ENCODE measurements around the gene GPBAR1. TPM values are rescaled to one million over a fixed set of nuclear protein-coding genes. Genes with fewer than 3 reads are reported as not detected.

Gene GPBAR1
- total RNA-seq, 2 experiments from 2014 or later, result 0.97 TPM

DNA sequence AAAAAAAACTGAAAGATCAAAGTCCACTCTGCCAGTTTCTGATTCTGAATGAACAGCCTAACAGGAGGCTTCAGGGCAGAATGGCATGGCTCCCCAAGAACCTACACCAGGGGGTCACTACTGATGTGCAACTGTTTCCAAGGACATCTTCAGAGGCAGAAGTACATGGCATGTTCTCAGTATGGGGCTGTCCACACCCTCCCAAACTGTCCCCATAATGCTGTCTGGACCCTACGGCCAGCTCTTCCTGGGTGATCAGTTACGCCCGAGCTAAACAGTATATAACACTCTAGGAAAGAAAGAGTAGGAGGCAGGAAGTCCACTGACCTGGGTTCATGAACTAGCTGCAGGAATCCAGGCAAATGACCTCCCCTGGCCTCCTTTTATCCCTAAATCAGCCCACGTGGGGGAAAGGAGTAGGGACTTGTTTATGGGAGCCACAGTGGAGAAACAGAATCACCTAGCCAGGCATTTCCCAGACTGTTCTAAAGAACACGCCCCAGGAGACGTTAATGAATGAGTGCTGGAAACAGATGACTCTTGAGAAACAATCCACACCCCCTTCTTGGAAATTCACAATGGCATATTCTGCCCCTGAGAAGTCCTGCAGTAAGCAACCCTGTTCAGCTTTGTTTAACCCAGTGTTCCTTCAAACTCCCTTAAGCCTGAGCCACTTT is 29.0 kb downstream of the GPBAR1 start:
- Mint-ChIP-seq H3K27ac (peak overlapping the region; percentile 89), H3K4me3 (peak overlapping the region; percentile 80), H3K9me3 (ENCODE audit: insufficient read depth) (no peaks in the 10 kb centered on the region), H3K4me1 (ENCODE audit: low read depth) (peaks cover 83% of the 10 kb centered on the region), H3K36me3 (ENCODE audit: low read depth) (peaks cover 13% of the 10 kb centered on the region), H3K27me3 (ENCODE audit: low read depth) (no peaks in the 10 kb centered on the region)
- DNase-seq (no peak), ATAC-seq (no peak)
- CTCF ChIA-PET, result interaction anchor here (0.7 to 4.1 kb wide), 11 partner anchors 9 to 370 kb away, joined by 3 to 43 read pairs (median 8); partner anchors contain the start of genes AAMP, BCS1L, CATIP and PNKD
- POLR2A ChIA-PET, result no interaction called here

DNA sequence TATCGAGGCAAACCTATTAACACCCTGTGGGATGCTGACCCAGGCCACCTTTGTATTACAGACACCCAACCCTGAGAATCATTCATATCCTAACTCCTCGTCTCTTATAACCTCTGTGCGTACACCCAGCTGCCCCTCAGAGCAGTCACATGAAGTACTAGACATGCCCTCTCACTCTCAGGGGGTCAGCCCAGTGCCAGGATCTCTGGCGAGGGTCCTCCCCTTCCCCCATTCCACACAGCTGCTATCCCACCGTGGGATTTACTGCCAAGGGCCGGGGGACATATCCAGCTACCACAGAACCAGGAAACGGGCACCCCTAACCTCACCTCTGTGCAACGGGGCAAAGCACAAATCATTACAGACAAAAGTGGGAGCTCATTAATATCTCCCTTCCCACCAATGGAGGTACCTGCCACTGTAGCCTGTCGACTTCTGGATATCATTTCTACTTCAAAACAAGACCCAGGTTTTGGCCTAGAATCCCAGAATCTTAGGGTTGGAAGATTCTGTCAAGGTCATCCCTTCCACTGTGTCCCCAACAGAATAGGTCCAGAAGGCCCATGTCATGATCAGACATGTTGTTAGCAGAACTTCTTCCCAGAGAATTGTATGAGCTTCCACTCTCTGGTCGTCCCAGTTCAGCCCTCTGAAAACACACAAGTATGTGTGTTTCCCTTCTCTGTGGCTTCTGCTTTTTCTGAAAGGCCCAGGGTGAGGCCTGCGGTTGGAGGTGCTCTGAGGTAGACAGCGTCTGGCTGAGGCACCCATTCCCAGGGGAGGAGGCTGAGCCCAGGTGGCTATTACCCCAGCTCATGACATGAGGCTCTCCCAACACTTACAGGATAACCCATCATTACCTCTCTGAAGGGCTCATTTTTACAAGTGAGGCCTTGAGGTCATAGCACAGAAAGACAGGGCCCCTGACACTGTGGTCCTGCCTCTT is 29.8 kb downstream of the GPBAR1 start:
- Mint-ChIP-seq H3K4me1 (ENCODE audit: low read depth) (peaks cover 77% of the 10 kb centered on the region), H3K27ac (peak overlapping the region; percentile 89), H3K27me3 (ENCODE audit: low read depth) (no peaks in the 10 kb centered on the region), H3K9me3 (ENCODE audit: insufficient read depth) (no peaks in the 10 kb centered on the region), H3K4me3 (peak overlapping the region; percentile 80), H3K36me3 (ENCODE audit: low read depth) (peaks cover 10% of the 10 kb centered on the region)
- ATAC-seq (peak; percentile 8), DNase-seq (peak; percentile 64)
- POLR2A ChIA-PET, result interaction anchor here (1.6 kb wide), 1 partner anchor 21 kb away, joined by 6 read pairs; the partner anchor contains the start of genes AAMP and PNKD
- CTCF ChIA-PET, result interaction anchor here (0.7 to 4.1 kb wide), 15 partner anchors 8 to 597 kb away, joined by 3 to 43 read pairs (median 4); partner anchors contain the start of genes AAMP, BCS1L, CATIP and PNKD

DNA sequence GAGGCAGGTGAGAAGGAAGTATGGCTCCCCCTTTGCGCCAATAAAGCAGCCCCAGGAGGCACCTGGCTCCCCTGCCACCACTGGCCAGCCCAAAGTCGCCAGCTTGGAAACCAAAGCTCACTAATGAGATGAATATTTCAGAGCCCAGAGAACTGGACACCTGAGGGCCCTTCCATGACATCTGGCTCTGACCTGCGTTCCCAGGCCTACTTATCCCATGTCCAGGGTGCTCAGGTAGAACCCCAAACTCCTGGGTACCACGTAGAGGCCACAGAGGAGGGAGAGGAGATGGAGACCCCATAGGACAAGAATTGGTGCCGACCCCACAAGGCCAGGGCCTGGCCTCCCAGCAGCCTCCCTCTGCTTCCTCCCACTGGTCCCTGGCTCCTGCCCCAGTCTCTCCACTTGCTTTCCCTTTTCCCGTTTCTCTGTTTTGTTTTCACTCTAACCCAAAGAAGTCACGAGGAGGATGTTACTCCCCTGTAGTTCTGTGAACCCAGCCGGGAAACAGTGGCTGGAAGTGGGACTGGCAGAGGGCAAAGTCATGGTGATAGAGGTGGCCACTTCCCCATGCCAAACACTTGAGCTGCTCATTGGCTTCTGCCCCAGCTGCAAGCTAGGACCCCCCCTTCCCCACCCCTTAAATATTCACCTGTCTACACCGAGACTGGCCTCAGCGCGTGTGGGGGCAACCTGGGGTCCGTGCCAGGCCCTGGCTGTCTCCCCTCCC is 30.7 kb downstream of the GPBAR1 start:
- peak overlapping the region; percentile 80 for H3K4me3 Mint-ChIP-seq
- DNase-seq, result no peak
- H3K4me1 Mint-ChIP-seq (ENCODE audit: low read depth), result peaks cover 68% of the 10 kb centered on the region
- ChIA-PET POLR2A (interaction anchor here (1.4 to 1.6 kb wide), 2 partner anchors 21 to 105 kb away, joined by 6 read pairs; partner anchors contain the start of genes AAMP and PNKD), CTCF (interaction anchor here (0.9 to 4.1 kb wide), 15 partner anchors 7 to 596 kb away, joined by 3 to 43 read pairs (median 5); partner anchors contain the start of genes AAMP, CATIP and PNKD)
- H3K9me3 Mint-ChIP-seq (ENCODE audit: insufficient read depth), result no peaks in the 10 kb centered on the region
- H3K27me3 Mint-ChIP-seq (ENCODE audit: low read depth), result no peaks in the 10 kb centered on the region
- peak overlapping the region; percentile 89 for H3K27ac Mint-ChIP-seq
- H3K36me3 Mint-ChIP-seq (ENCODE audit: low read depth), result peaks cover 7% of the 10 kb centered on the region
- no peak for ATAC-seq

DNA sequence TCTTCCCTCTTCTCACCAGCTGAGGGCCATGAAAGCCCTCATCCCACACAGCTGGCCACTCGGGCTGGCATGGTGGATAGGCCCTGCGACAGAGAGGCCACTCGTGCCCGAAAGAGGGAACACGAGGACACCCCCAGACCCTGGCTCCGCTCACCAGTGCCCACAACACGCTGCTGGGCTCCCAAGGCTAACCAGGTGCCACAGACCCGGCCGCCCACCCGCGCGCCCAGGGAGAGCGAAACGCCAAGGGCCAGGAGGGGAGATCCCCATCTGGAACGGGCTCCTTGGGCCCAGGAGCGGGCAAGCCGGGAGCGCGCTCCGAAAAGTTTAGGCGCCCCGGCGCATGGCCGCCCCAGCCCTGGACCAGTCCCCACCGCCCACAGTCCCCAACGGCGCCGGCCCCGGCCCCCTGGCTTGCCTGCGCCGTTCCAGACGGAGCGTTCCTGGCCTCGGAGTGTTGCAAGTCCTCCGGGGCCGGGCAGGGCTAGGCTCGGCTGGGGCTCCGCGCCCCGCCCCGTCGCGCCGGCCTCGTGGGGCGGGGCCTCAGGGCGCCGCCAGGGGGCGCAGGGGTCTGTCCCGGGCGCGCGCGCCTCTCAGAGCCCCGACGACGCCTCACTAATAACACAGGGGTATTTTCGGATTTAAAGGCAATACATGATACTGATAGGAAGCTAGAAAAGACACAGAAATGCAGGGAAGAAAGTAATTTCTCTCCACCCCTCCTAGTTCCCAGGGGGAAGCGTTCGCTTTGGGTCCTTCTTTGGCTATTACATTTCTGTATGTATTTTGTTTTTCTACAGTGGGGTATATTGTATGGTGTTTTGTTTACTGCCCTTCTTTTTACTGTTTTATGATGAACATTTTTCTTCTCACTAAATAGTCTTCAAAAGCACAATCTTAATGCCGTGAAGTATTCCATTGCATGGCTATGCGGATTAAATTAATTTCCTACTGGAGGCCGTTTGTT is 31.5 kb downstream of the GPBAR1 start, which contains the start of gene TMBIM1:
Gene TMBIM1, minus strand, starts transcription at position 456 of the 967 bp plus-strand sequence. CDS start 10,362 bp downstream, outside the sequence.
- Mint-ChIP-seq H3K27me3 (ENCODE audit: low read depth) (no peaks in the 10 kb centered on the region), H3K4me3 (peak within 1 kb of the TSS; percentile 80), H3K27ac (peak within 1 kb of the TSS; percentile 89), H3K9me3 (ENCODE audit: insufficient read depth) (no peaks in the 10 kb centered on the region), H3K4me1 (ENCODE audit: low read depth) (peaks cover 60% of the 10 kb centered on the region), H3K36me3 (ENCODE audit: low read depth) (peaks cover 7% of the 10 kb centered on the region)
- peak; percentile 81 for DNase-seq
- ChIA-PET CTCF (interaction anchor here (0.6 to 4.1 kb wide), 23 partner anchors 8 to 595 kb away, joined by 3 to 43 read pairs (median 4); partner anchors contain the start of genes AAMP, CATIP and PNKD), POLR2A (interaction anchor here (1.4 kb wide), 1 partner anchor 104 kb away, joined by 6 read pairs; no protein-coding TSS in a partner anchor)
- ATAC-seq, result peak; percentile 90

DNA sequence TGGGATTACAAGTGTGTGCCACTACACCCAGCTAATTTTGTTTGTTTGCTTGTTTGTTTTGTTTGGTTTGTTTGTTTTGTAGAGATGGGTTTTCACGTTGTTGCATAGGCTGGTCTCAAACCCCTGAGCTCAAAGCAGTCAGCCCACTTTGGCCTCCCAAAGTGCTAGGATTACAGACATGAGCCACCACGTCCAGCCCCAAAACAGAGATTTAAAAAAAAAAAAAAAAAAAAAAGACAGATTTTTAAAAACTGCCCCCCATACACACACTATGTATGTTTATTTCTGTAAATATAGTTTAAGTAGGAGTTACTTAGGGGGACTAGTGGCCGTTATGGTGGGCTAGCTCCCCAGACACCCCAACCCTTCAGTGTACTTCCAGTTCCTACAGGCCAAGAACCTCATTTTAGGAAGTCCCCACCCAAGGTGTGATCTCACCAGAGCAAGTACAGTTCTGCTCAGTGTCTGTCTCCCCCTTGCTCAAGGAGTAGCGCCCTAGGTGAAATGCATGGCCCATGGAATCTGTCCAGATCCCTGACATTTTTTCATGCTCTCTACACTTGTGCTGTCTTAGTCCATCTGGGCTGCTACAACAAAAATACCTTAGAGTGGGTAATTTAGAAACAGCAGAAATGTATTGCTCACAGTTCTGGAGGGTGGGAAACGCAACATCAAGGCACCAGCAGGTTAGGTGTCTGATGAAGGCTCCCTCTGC is 33.1 kb downstream of the GPBAR1 start:
- DNase-seq (no peak), ATAC-seq (no peak)
- Mint-ChIP-seq H3K27ac (no peak overlapping the region), H3K36me3 (ENCODE audit: low read depth) (peaks cover 4% of the 10 kb centered on the region), H3K4me3 (no peak overlapping the region), H3K9me3 (ENCODE audit: insufficient read depth) (no peaks in the 10 kb centered on the region), H3K27me3 (ENCODE audit: low read depth) (no peaks in the 10 kb centered on the region), H3K4me1 (ENCODE audit: low read depth) (peaks cover 46% of the 10 kb centered on the region)
- POLR2A ChIA-PET, result no interaction called here
- CTCF ChIA-PET, result interaction anchor here (0.8 to 2.0 kb wide), 6 partner anchors 9 to 103 kb away, joined by 3 to 11 read pairs (median 6); partner anchors contain the start of genes AAMP, CATIP and PNKD

DNA sequence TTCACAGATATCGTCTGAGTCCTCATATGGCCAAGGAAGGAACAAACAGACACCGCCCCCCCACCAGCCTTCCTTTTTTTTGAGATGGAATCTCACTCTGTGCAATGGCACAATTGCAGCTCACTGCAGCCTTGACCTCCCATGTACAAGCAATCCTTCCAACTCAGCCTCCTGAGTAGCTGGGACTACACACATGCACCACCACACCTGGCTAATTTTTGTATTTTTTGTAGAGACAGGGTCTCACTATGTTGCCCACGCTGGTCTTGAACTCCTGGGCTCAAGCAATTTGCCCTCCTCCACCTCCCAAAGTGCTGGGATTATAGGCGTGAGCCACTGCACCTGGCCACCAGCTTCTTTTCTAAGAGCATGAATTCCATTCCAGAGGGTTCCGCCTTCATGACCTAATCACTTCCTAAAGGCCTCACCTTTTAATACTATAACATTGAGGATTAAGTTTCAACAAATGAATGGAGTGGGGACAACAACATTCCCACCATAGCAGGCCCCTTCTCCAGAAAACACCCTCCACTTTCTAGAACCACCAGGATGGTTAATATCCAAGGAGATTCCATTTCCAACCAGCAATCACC is 33.7 kb downstream of the GPBAR1 start:
- H3K36me3 Mint-ChIP-seq (ENCODE audit: low read depth), result peaks cover 3% of the 10 kb centered on the region
- no peak overlapping the region for H3K4me3 Mint-ChIP-seq
- no peaks in the 10 kb centered on the region for H3K9me3 Mint-ChIP-seq (ENCODE audit: insufficient read depth)
- DNase-seq (no peak), ATAC-seq (no peak)
- peaks cover 42% of the 10 kb centered on the region for H3K4me1 Mint-ChIP-seq (ENCODE audit: low read depth)
- CTCF ChIA-PET, result interaction anchor here (0.7 to 3.1 kb wide), 5 partner anchors 9 to 114 kb away, joined by 3 to 17 read pairs (median 5); partner anchors contain the start of gene CATIP
- H3K27me3 Mint-ChIP-seq (ENCODE audit: low read depth), result no peaks in the 10 kb centered on the region
- H3K27ac Mint-ChIP-seq, result no peak overlapping the region
- POLR2A ChIA-PET, result interaction anchor here (1.2 kb wide), 1 partner anchor 8 kb away, joined by 4 read pairs; no protein-coding TSS in a partner anchor

DNA sequence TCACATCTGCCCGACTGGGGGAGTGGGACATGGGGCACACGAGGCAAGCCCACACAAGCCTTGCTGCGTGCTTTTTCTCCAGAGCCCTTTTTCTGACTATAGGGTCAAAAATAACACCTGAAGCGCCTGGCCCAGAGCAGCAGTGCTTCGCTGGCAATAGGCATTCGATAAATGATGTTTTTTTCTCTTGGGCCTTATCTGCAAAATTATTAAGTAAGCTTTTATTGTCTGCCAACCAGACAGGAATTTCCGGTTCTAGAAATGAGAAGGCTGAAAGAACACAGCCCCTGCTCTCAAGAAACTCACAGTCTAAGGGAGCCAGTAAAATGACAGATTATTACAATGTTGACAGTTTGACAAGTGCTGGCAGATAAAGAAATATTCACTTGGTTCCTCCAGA is 34.2 kb downstream of the GPBAR1 start:
- Mint-ChIP-seq H3K9me3 (ENCODE audit: insufficient read depth) (no peaks in the 10 kb centered on the region), H3K4me3 (no peak overlapping the region), H3K4me1 (ENCODE audit: low read depth) (peaks cover 37% of the 10 kb centered on the region), H3K27ac (peak overlapping the region; percentile 20), H3K27me3 (ENCODE audit: low read depth) (no peaks in the 10 kb centered on the region), H3K36me3 (ENCODE audit: low read depth) (no peaks in the 10 kb centered on the region)
- CTCF ChIA-PET, result interaction anchor here (0.7 to 3.1 kb wide), 7 partner anchors 8 to 553 kb away, joined by 3 to 17 read pairs (median 5); partner anchors contain the start of genes AAMP, CATIP and PNKD
- ATAC-seq, result no peak
- DNase-seq, result no peak
- POLR2A ChIA-PET, result interaction anchor here (1.2 kb wide), 1 partner anchor 8 kb away, joined by 4 read pairs; no protein-coding TSS in a partner anchor

DNA sequence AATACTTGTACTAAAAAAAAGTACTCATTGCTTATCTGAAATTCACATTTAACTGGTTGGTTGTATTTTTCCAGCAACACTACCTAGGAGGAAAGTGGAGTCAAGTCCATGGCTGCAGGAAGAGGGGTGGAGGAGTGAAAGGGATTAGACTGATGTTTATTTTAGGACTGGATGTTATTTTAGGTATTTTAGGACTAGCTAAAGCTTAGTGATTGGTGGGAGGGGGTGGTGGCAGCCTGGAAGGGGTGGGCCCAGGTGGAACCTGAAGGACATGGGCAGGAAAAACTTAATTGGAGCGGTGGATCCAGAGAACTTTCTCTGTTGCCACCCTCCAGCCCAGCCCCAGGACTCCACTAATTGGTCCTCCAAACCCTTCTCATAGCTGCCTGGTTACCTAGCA is 35.4 kb downstream of the GPBAR1 start:
- ChIA-PET POLR2A (no interaction called here), CTCF (interaction anchor here (1.1 to 3.1 kb wide), 5 partner anchors 9 to 552 kb away, joined by 3 to 17 read pairs (median 5); partner anchors contain the start of gene CATIP)
- H3K9me3 Mint-ChIP-seq (ENCODE audit: insufficient read depth), result no peaks in the 10 kb centered on the region
- peaks cover 27% of the 10 kb centered on the region for H3K4me1 Mint-ChIP-seq (ENCODE audit: low read depth)
- no peak for DNase-seq
- no peaks in the 10 kb centered on the region for H3K36me3 Mint-ChIP-seq (ENCODE audit: low read depth)
- no peak overlapping the region for H3K27ac Mint-ChIP-seq
- no peak overlapping the region for H3K4me3 Mint-ChIP-seq
- H3K27me3 Mint-ChIP-seq (ENCODE audit: low read depth), result no peaks in the 10 kb centered on the region
- no peak for ATAC-seq

DNA sequence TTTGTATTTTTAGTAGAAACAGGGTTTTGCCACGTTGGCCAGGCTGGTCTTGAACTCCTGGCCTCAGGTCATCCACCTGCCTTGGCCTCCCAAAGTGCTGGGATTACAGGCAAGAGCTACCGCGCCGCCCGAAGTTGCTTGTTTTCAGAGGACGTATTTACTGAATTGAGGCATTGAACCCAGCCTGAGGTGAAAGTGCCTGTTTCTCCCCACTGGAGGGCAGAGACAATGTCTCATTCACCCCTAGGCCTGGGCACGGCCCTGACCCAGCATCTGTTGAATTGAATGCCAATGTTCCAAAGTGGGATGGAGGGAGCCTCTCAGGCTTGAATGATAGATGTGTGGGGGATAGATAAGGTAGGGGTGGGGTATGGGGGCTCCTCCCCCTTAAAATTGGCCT is 36.0 kb downstream of the GPBAR1 start:
- Mint-ChIP-seq H3K36me3 (ENCODE audit: low read depth) (no peaks in the 10 kb centered on the region), H3K4me3 (no peak overlapping the region), H3K27ac (no peak overlapping the region), H3K27me3 (ENCODE audit: low read depth) (no peaks in the 10 kb centered on the region), H3K4me1 (ENCODE audit: low read depth) (peaks cover 27% of the 10 kb centered on the region), H3K9me3 (ENCODE audit: insufficient read depth) (no peaks in the 10 kb centered on the region)
- CTCF ChIA-PET, result interaction anchor here (1.1 to 3.1 kb wide), 3 partner anchors 10 to 60 kb away, joined by 5 to 17 read pairs (median 16); partner anchors contain the start of gene CATIP
- ATAC-seq (no peak), DNase-seq (no peak)
- POLR2A ChIA-PET, result interaction anchor here (0.6 kb wide), 1 partner anchor 375 kb away, joined by 4 read pairs; the partner anchor contains the start of genes RNF25 and STK36
